Transverse colon (tissue), 4 donors: ENCODE results near the gene COL5A3.

Experiments used
- EP300 ChIP-seq: sonication (generic); formaldehyde crosslinking; IDR thresholded peaks from one replicate; pipeline ENCODE4 v1.6.1; 2017; ENCODE audit warnings: antibody characterized with exemption, low read depth
- POLR2A ChIP-seq: fragments of 450-650 bp; IDR thresholded peaks from one replicate; pipeline ENCODE4 v1.6.1; 2016; ENCODE audit warnings: antibody characterized with exemption, mild to moderate bottlenecking, moderate library complexity
- POLR2AphosphoS5 ChIP-seq, 3 donors: sonication (generic); formaldehyde crosslinking; IDR thresholded peaks; one replicate each; pipeline ENCODE4 v1.6.1; 2016; ENCODE audit warnings: antibody characterized with exemption in 3 of 3
- TF ChIP-seq, protein P1 (sequence below), 5 experiments: fragments of 200-600 bp in 3 of 5; fragments of 450-650 bp in 2 of 5; sonication (generic) in 3 of 5; IDR thresholded peaks; 1 replicate in 2 of 5; 2 replicates in 3 of 5; pipeline ENCODE4 v1.5.1; 2016 to 2017; ENCODE audit warnings: antibody characterized with exemption in 5 of 5, inconsistent platforms in 3 of 5, mild to moderate bottlenecking in 2 of 5, moderate library complexity in 1 of 5

DNA sequence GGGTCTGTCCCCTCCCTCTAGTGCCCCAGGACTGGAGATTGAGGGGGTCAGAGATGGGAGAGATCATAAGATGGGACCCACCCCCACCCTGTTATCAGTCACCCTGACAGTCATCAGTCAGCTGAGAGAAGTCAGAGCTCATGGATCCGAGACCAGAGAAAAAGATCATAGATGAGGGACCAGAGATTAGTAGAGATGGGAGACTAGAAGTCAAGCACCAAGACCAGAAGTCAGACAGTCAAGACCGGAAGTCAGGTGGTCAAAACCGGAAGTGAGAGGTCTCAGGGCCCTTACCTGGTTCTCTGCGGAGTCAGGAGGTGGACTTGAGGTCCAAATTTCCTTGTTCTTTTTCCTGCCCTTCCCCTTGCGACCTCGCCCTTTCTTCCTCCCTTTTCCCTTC is 7.0 kb downstream of the COL5A3 start:
- TF ChIP-seq, protein P1, sequence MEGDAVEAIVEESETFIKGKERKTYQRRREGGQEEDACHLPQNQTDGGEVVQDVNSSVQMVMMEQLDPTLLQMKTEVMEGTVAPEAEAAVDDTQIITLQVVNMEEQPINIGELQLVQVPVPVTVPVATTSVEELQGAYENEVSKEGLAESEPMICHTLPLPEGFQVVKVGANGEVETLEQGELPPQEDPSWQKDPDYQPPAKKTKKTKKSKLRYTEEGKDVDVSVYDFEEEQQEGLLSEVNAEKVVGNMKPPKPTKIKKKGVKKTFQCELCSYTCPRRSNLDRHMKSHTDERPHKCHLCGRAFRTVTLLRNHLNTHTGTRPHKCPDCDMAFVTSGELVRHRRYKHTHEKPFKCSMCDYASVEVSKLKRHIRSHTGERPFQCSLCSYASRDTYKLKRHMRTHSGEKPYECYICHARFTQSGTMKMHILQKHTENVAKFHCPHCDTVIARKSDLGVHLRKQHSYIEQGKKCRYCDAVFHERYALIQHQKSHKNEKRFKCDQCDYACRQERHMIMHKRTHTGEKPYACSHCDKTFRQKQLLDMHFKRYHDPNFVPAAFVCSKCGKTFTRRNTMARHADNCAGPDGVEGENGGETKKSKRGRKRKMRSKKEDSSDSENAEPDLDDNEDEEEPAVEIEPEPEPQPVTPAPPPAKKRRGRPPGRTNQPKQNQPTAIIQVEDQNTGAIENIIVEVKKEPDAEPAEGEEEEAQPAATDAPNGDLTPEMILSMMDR (IDR thresholded peaks at IDR 0.05): no peak
- TF ChIP-seq EP300 (no peak), POLR2A (no peak), POLR2AphosphoS5 (IDR thresholded peaks at IDR 0.05) (no peak)
